SK-N-SH (cell line): ENCODE results near the gene BRD4. TPM values are rescaled to one million over a fixed set of nuclear protein-coding genes. Genes with fewer than 3 reads are reported as not detected.

Source experiments
- CTCF ChIA-PET: fragments of 300-600, 350-600 bp; formaldehyde crosslinking; extraction: SDS; loops from one replicate; lab custom pipeline; 2021; lab: Yijun Ruan, JAX
- POLR2A ChIA-PET: fragments of 350-600 bp; sonication (Branson Sonifier 250); formaldehyde crosslinking; extraction: SDS; loops from one replicate; lab custom pipeline; 2020; ENCODE audit warnings: antibody characterized with exemption, inconsistent platforms; lab: Yijun Ruan, JAX
- DNase-seq: peaks from one replicate; pipeline ENCODE4 v3.0.0; 2012
- H2AFZ ChIP-seq: fragments of 200-600 bp; sonication (generic); 2 replicates; pipeline ENCODE4 v1.8.1; 2016; ENCODE audit warnings: antibody characterized with exemption, mild to moderate bottlenecking, low read depth
- H3F3A ChIP-seq: fragments of 200-600 bp; sonication (generic); replicated peaks from 2 replicates; pipeline ENCODE3; 2016; ENCODE audit warnings: antibody characterized with exemption, mild to moderate bottlenecking; ENCODE audit not compliant: insufficient read depth
- H3K27ac ChIP-seq, 2 experiments: fragments of 200-500 bp in 1 of 2; fragments of 200-600 bp in 1 of 2; sonication (Bioruptor generic) in 1 of 2; sonication (generic), shearing (Covaris generic) in 1 of 2; 2 replicates each; pipeline versions ENCODE4 v1.5.1 to v1.6.1; 2014 to 2016; ENCODE audit warnings: low read depth in 2 of 2, inconsistent platforms in 1 of 2, low read length in 1 of 2, mild to moderate bottlenecking in 1 of 2, mixed read lengths in 1 of 2
- H3K27me3 ChIP-seq: fragments of 200-600 bp; sonication (generic), shearing (Covaris generic); 2 replicates; pipeline ENCODE4 v1.6.1; 2016; ENCODE audit warnings: mixed run types; ENCODE audit not compliant: insufficient read depth
- H3K36me3 ChIP-seq, 2 experiments: fragments of 200-500 bp in 1 of 2; fragments of 200-600 bp in 1 of 2; sonication (Bioruptor generic) in 1 of 2; sonication (generic) in 1 of 2; replicated peaks in 1 of 2; 2 replicates each; pipeline versions ENCODE3 to v1.5.1; 2014 to 2016; ENCODE audit warnings: low read length in 1 of 2, mild to moderate bottlenecking in 1 of 2; ENCODE audit not compliant: insufficient read depth in 2 of 2, control insufficient read depth in 1 of 2
- H3K4me1 ChIP-seq, 2 experiments: fragments of 200-500 bp in 1 of 2; fragments of 200-600 bp in 1 of 2; sonication (Bioruptor generic) in 1 of 2; sonication (generic), shearing (Covaris generic) in 1 of 2; 2 replicates each; pipeline versions ENCODE4 v1.5.1 to v1.6.1; 2014 to 2016; ENCODE audit warnings: low read depth in 1 of 2, low read length in 1 of 2, mixed run types in 1 of 2; ENCODE audit not compliant: insufficient read depth in 2 of 2, control insufficient read depth in 1 of 2
- H3K4me2 ChIP-seq: fragments of 200-600 bp; sonication (generic), shearing (Covaris generic); 2 replicates; pipeline ENCODE4 v1.6.1; 2017; ENCODE audit warnings: mixed run types
- H3K4me3 ChIP-seq, 2 experiments: fragments of 200-500 bp in 1 of 2; fragments of 200-600 bp in 1 of 2; sonication (Bioruptor generic) in 1 of 2; sonication (generic), shearing (Covaris generic) in 1 of 2; 2 replicates each; pipeline versions ENCODE4 v1.5.1 to v1.8.1; 2014 to 2016; ENCODE audit warnings: low read depth in 2 of 2, inconsistent platforms in 1 of 2, low read length in 1 of 2, mild to moderate bottlenecking in 1 of 2, mixed read lengths in 1 of 2, moderate library complexity in 1 of 2
- H3K79me2 ChIP-seq: fragments of 200-600 bp; sonication (generic); 2 replicates; pipeline ENCODE4 v1.8.1; 2017; ENCODE audit warnings: mild to moderate bottlenecking; ENCODE audit not compliant: insufficient read depth
- H3K9ac ChIP-seq: fragments of 200-600 bp; sonication (generic); 2 replicates; pipeline ENCODE4 v1.6.1; 2017; ENCODE audit warnings: mixed run types
- H3K9me2 ChIP-seq: fragments of 200-600 bp; sonication (generic); 2 replicates; pipeline ENCODE4 v1.6.1; 2017; ENCODE audit warnings: mixed run types
- H3K9me3 ChIP-seq: fragments of 200-600 bp; sonication (generic); 2 replicates; pipeline ENCODE4 v1.6.1; 2017; ENCODE audit warnings: mixed run types, mild to moderate bottlenecking, moderate library complexity
- H4K20me1 ChIP-seq: fragments of 200-600 bp; sonication (generic); 2 replicates; pipeline ENCODE4 v1.6.1; 2017; ENCODE audit warnings: mild to moderate bottlenecking, mixed run types; ENCODE audit not compliant: insufficient read depth
- CTCF ChIP-seq: fragments of 200-600 bp; sonication (generic); IDR thresholded peaks from 2 replicates; pipeline ENCODE4 v1.6.1; 2017; ENCODE audit warnings: antibody characterized with exemption, mild to moderate bottlenecking, moderate library complexity
- EZH2phosphoT487 ChIP-seq: fragments of 200-600 bp; sonication (generic); IDR thresholded peaks from 2 replicates; pipeline ENCODE4 v1.6.1; 2017; ENCODE audit warnings: low read depth, mixed run types, mild to moderate bottlenecking, antibody characterized with exemption, moderate library complexity, borderline replicate concordance
- MEF2A ChIP-seq: IDR thresholded peaks from 2 replicates; pipeline ENCODE4 v1.4.0; 2012; ENCODE audit warnings: low read depth, borderline replicate concordance
- RAD21 ChIP-seq: IDR thresholded peaks from 2 replicates; pipeline ENCODE4 v1.6.1; 2012; ENCODE audit warnings: mild to moderate bottlenecking, low read length
- RCOR1 ChIP-seq: fragments of 150-350 bp; IDR thresholded peaks from 2 replicates; pipeline ENCODE4 v1.6.1; 2017; ENCODE audit warnings: antibody characterized with exemption, low read length
- RFX5 ChIP-seq: IDR thresholded peaks from 2 replicates; pipeline ENCODE4 v1.6.1; 2012; ENCODE audit warnings: mild to moderate bottlenecking, improper control_type of control experiment, low read length
- TAF1 ChIP-seq: IDR thresholded peaks from 2 replicates; pipeline ENCODE4 v1.6.1; 2012; ENCODE audit warnings: low read depth, mild to moderate bottlenecking, low read length, moderate library complexity, borderline replicate concordance
- TEAD4 ChIP-seq: IDR thresholded peaks from 2 replicates; pipeline ENCODE4 v1.4.0; 2012; ENCODE audit warnings: mild to moderate bottlenecking, borderline replicate concordance; ENCODE audit not compliant: insufficient read depth
- WGBS: methylation state at CpG from one replicate; pipeline ENCODE4 v1.1.6; 2017; ENCODE audit warnings: low lambda C conversion rate; 5-methylcytosine and 5-hydroxymethylcytosine counted together
- polyA plus RNA-seq, 3 experiments: library from polyadenylated mRNA; depleted of rRNA; stranded (reverse); fragments of >200 nt; gene quantifications; 2 replicates each; pipeline ENCODE4 v1.2.3, GENCODE V29; 2012
- TF ChIP-seq, protein P1 (sequence below): fragments of 150-350 bp; IDR thresholded peaks from 2 replicates; pipeline ENCODE4 v1.6.1; 2017; ENCODE audit warnings: antibody characterized with exemption, low read length, low read depth, borderline replicate concordance
- TF ChIP-seq, protein P2 (sequence below): IDR thresholded peaks from 2 replicates; pipeline ENCODE4 v1.4.0; 2012; ENCODE audit warnings: low read depth, borderline replicate concordance
- TF ChIP-seq, protein P3 (sequence below): IDR thresholded peaks from 2 replicates; pipeline ENCODE4 v1.6.1; 2012; ENCODE audit warnings: mild to moderate bottlenecking, low read depth, low read length, moderate library complexity

Gene BRD4
- polyA plus RNA-seq, 1 of the 3 experiments (the other 2 are of a cell fraction), result 10.0 TPM

DNA sequence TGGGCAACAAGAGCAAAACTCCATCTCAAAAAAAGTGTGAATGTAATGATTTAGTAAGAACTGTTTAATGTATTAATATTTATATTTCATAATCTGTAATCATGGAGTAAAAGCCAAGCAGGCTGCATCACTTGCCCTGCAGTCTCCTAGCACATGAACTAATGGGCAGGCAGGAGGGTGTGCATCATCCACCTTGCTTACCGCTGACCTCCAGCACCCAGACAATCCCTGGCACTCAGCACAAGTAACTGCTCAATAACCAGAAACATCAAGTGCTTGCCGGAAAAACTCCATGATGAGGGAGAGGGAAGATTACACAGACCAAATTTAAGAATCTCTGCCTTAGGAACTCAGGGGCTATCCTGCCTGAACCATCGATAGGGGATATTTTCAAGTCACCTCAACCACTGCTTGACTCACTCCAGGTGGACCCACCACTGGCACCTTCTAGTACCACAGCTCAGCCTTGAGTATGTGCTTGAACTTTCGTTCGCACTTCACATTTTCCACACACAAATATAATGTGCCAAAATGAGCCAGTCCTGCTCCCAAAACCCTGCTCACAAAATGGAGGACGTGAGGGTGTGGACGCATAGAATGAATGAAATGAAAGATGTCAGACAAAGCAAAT lies 18.6 kb downstream of the BRD4 start:
- no peak overlapping the region for H3K9ac ChIP-seq
- no peak overlapping the region for H3K27ac ChIP-seq
- no peaks in the 10 kb centered on the region for H3K36me3 ChIP-seq
- DNase-seq, result no peak
- H3K9me3 ChIP-seq, result no peaks in the 10 kb centered on the region
- 95% methylated on average over 7 of the region's 7 CpGs for whole genome bisulfite sequencing
- H3F3A ChIP-seq, result peaks cover 14% of the 10 kb centered on the region
- no peak overlapping the region for H3K4me3 ChIP-seq
- no peak overlapping the region for H2AFZ ChIP-seq
- peaks cover 12 to 19% of the 10 kb centered on the region in 2 experiments; a peak in 2 of 4 replicates for H3K4me1 ChIP-seq
- H4K20me1 ChIP-seq, result peaks cover 99% of the 10 kb centered on the region
- peaks cover 99% of the 10 kb centered on the region for H3K79me2 ChIP-seq
- H3K4me2 ChIP-seq, result no peak overlapping the region
- no peaks in the 10 kb centered on the region for H3K27me3 ChIP-seq
- TF ChIP-seq, protein P1, sequence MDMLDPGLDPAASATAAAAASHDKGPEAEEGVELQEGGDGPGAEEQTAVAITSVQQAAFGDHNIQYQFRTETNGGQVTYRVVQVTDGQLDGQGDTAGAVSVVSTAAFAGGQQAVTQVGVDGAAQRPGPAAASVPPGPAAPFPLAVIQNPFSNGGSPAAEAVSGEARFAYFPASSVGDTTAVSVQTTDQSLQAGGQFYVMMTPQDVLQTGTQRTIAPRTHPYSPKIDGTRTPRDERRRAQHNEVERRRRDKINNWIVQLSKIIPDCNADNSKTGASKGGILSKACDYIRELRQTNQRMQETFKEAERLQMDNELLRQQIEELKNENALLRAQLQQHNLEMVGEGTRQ, result no peak
- no peak for TF ChIP-seq CTCF
- no peak for TF ChIP-seq RCOR1
- TF ChIP-seq RFX5, result no peak
- no peak for TF ChIP-seq TAF1
- TF ChIP-seq EZH2phosphoT487, result no peak
- TF ChIP-seq, protein P2, sequence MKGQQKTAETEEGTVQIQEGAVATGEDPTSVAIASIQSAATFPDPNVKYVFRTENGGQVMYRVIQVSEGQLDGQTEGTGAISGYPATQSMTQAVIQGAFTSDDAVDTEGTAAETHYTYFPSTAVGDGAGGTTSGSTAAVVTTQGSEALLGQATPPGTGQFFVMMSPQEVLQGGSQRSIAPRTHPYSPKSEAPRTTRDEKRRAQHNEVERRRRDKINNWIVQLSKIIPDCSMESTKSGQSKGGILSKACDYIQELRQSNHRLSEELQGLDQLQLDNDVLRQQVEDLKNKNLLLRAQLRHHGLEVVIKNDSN, result no peak
- POLR2A ChIA-PET, result no interaction called here
- CTCF ChIA-PET, result no interaction called here
- H3K9me2 ChIP-seq, result no peaks in the 10 kb centered on the region

- H3K9me2 ChIP-seq, result no peaks in the 10 kb centered on the region
- no peak for DNase-seq
- peaks cover 12% of the 10 kb centered on the region for H3F3A ChIP-seq
- ChIA-PET CTCF (interaction anchor here (1.1 kb wide), 1 partner anchor 10 kb away, joined by 3 read pairs; no protein-coding TSS in a partner anchor), POLR2A (no interaction called here)
- peaks cover 98% of the 10 kb centered on the region for H4K20me1 ChIP-seq
- peaks cover 18 to 19% of the 10 kb centered on the region in 2 experiments; a peak in 3 of 4 replicates for H3K4me1 ChIP-seq
- no peak overlapping the region for H3K27ac ChIP-seq
- H3K4me3 ChIP-seq, result no peak overlapping the region
- WGBS, result 100% methylated on average over 2 of the region's 2 CpGs
- H2AFZ ChIP-seq, result no peak overlapping the region
- no peaks in the 10 kb centered on the region for H3K27me3 ChIP-seq
- H3K9ac ChIP-seq, result no peak overlapping the region
- 0 out of 2 replicates have a peak, but pooled peaks cover 8% of the 10 kb centered on the region for H3K9me3 ChIP-seq
- TF ChIP-seq TAF1, result no peak
- TF ChIP-seq MEF2A, result no peak
- TF ChIP-seq, protein P3, sequence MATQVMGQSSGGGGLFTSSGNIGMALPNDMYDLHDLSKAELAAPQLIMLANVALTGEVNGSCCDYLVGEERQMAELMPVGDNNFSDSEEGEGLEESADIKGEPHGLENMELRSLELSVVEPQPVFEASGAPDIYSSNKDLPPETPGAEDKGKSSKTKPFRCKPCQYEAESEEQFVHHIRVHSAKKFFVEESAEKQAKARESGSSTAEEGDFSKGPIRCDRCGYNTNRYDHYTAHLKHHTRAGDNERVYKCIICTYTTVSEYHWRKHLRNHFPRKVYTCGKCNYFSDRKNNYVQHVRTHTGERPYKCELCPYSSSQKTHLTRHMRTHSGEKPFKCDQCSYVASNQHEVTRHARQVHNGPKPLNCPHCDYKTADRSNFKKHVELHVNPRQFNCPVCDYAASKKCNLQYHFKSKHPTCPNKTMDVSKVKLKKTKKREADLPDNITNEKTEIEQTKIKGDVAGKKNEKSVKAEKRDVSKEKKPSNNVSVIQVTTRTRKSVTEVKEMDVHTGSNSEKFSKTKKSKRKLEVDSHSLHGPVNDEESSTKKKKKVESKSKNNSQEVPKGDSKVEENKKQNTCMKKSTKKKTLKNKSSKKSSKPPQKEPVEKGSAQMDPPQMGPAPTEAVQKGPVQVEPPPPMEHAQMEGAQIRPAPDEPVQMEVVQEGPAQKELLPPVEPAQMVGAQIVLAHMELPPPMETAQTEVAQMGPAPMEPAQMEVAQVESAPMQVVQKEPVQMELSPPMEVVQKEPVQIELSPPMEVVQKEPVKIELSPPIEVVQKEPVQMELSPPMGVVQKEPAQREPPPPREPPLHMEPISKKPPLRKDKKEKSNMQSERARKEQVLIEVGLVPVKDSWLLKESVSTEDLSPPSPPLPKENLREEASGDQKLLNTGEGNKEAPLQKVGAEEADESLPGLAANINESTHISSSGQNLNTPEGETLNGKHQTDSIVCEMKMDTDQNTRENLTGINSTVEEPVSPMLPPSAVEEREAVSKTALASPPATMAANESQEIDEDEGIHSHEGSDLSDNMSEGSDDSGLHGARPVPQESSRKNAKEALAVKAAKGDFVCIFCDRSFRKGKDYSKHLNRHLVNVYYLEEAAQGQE, result no peak
- TF ChIP-seq RAD21, result no peak
- TF ChIP-seq TEAD4, result no peak
- peaks cover 98% of the 10 kb centered on the region for H3K79me2 ChIP-seq
- peaks cover 0 to 6% of the 10 kb centered on the region in 2 experiments for H3K36me3 ChIP-seq
- H3K4me2 ChIP-seq, result no peak overlapping the region
Measured at GRCh38 chr19:15307169-15307568, 25.2 kb downstream of the BRD4 start.
